ENCODE results near the gene TNFRSF9.

The TNFRSF9 gene

GRCh38 chr1:7873801-7874795 is 66.5 kb downstream of the TNFRSF9 start:
- no peak overlapping the region for H3K4me3 ChIP-seq (ENCODE audit: low read depth, low read length)
- no peak for DNase-seq (ENCODE audit: low read depth)
- no peak for TF ChIP-seq CTCF (conservative IDR thresholded peaks at IDR 0.05; ENCODE audit: low read depth, low read length)

- no peak for TF ChIP-seq CTCF (conservative IDR thresholded peaks at IDR 0.05; ENCODE audit: low read depth, low read length)
- no peak for DNase-seq (ENCODE audit: low read depth)
- H3K4me3 ChIP-seq (ENCODE audit: low read depth, low read length): no peak overlapping the region
Observed at GRCh38 chr1:7871136-7871535, 69.5 kb downstream of the TNFRSF9 start.

- no peak overlapping the region for H3K4me3 ChIP-seq (ENCODE audit: low read depth, low read length)
- DNase-seq (ENCODE audit: low read depth): no peak
- TF ChIP-seq CTCF (conservative IDR thresholded peaks at IDR 0.05; ENCODE audit: low read depth, low read length): no peak
Observed at GRCh38 chr1:7869136-7869920, 71.3 kb downstream of the TNFRSF9 start.

DNA sequence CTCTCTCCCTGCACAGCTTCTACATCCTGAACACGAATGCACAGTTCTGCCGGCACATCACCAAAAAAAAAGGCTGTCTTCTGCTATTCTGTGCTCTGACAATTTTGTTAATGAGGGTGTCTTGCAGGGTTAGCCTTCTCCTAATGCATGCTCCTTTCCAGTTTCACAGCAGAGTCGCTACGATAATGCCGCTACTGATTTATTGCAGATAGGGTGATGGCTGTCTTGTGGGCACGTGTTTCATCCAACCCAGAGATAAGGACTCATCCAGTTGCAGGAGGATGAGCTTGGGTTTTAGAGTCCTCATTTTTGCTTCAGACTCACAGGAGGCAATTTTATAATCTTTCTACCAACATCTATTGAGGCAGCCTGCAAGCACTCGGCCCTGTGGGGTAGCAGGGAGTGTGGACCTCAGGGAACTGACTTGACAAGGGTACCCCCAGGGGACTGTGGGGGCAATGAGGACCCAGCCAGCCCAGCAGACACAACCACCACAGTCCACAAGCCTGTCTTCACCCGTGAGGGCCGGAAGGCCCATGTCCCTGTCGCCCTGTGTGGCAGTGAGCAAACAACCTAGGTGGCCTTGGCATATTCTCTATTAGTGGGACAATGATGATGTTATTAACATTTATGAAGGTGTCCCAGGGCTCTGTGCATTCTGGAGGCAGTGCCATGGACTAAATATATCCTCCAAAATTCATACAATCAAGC is 72.4 kb downstream of the TNFRSF9 start:
- no peak overlapping the region for H3K4me3 ChIP-seq (ENCODE audit: low read depth, low read length)
- no peak for DNase-seq (ENCODE audit: low read depth)
- no peak for TF ChIP-seq CTCF (conservative IDR thresholded peaks at IDR 0.05; ENCODE audit: low read depth, low read length)

- no peak for DNase-seq (ENCODE audit: low read depth)
- no peak overlapping the region for H3K4me3 ChIP-seq (ENCODE audit: low read depth, low read length)
- TF ChIP-seq CTCF (conservative IDR thresholded peaks at IDR 0.05; ENCODE audit: low read depth, low read length): no peak
Observed at GRCh38 chr1:7865978-7866377, 74.7 kb downstream of the TNFRSF9 start.
